ENCODE data around the gene PLA2G6.

DNA sequence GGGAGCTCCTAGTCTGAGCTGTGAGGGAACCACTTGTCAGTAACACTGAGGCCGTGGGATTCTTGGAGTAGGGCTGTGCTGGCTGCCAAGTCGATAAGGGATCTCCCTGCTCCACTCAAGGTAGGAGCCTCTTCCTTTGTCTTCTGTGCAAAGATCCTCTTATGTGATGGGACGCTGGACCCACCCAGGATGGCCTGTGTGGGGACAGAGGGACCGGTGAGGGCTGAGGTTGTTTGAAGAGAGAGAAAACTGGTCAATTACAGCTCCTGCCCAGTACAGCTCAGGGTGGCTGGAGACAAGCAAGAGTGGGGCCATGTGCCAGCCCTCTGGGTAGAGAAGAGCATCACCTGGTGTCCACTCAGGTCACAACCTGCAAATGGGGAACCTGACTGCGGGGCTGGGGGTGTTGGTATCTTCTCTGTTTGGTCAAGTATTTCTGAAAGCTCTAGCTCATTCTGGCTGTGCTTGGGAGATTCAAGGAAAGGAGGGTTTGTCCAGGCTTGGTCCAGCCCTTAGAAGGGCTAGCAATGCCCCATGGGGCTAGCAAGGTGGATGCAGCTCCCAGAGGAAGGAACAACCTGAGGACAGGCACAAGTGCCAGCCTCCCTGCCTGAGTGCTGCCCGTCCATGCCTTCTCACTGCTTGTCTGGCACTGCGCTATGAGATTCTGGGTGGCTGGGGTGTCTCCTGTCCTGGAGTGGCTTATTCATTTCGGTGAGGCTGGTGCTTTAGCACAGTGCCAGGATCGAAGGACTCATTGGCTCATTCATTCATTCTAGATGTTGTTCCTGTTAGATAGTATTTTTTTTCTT lies 43.5 kb downstream of the PLA2G6 start:
- TF ChIP-seq ZSCAN30 (CRISPR knock-in tag; IDR thresholded peaks at IDR 0.05) (no peak), WIZ (CRISPR knock-in tag; IDR thresholded peaks at IDR 0.05) (no peak), TOE1 (CRISPR knock-in tag; IDR thresholded peaks at IDR 0.05) (no peak), ZNF274 (CRISPR knock-in tag; IDR thresholded peaks at IDR 0.05) (no peak), ZNF720 (CRISPR knock-in tag; IDR thresholded peaks at IDR 0.05) (no peak)
- TF ChIP-seq, protein P1, sequence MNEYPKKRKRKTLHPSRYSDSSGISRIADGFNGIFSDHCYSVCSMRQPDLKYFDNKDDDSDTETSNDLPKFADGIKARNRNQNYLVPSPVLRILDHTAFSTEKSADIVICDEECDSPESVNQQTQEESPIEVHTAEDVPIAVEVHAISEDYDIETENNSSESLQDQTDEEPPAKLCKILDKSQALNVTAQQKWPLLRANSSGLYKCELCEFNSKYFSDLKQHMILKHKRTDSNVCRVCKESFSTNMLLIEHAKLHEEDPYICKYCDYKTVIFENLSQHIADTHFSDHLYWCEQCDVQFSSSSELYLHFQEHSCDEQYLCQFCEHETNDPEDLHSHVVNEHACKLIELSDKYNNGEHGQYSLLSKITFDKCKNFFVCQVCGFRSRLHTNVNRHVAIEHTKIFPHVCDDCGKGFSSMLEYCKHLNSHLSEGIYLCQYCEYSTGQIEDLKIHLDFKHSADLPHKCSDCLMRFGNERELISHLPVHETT (CRISPR knock-in tag; conservative IDR thresholded peaks at IDR 0.05): no peak
- TF ChIP-seq, protein P2, sequence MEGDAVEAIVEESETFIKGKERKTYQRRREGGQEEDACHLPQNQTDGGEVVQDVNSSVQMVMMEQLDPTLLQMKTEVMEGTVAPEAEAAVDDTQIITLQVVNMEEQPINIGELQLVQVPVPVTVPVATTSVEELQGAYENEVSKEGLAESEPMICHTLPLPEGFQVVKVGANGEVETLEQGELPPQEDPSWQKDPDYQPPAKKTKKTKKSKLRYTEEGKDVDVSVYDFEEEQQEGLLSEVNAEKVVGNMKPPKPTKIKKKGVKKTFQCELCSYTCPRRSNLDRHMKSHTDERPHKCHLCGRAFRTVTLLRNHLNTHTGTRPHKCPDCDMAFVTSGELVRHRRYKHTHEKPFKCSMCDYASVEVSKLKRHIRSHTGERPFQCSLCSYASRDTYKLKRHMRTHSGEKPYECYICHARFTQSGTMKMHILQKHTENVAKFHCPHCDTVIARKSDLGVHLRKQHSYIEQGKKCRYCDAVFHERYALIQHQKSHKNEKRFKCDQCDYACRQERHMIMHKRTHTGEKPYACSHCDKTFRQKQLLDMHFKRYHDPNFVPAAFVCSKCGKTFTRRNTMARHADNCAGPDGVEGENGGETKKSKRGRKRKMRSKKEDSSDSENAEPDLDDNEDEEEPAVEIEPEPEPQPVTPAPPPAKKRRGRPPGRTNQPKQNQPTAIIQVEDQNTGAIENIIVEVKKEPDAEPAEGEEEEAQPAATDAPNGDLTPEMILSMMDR (CRISPR knock-in tag; IDR thresholded peaks at IDR 0.05): 0 out of 2 replicates have a peak, but pooled peaks have one; percentile 8
